Fibroblast of lung (primary cell): ENCODE measurements around the gene DNAJC3. TPM values are rescaled to one million over a fixed set of nuclear protein-coding genes. Genes with fewer than 3 reads are reported as not detected.
A peak's percentile ranks its signal among the peaks of the same experiment; 100 is the strongest.

Experiments
- DNase-seq, 2 donors: peaks; one replicate each; pipeline versions ENCODE4 v3.0.0 to v3.0.0-alpha.2; 2010; ENCODE audit warnings: low read depth in 2 of 2
- H2AFZ ChIP-seq: 2 replicates; pipeline ENCODE4 v1.5.1; 2012; ENCODE audit warnings: low read length, control low read depth, inconsistent platforms
- H3K27ac ChIP-seq: 2 replicates; pipeline ENCODE4 v1.5.1; 2011; ENCODE audit warnings: low read length, control low read depth; ENCODE audit not compliant: insufficient read depth
- H3K27me3 ChIP-seq: 2 replicates; pipeline ENCODE4 v1.5.1; 2011; ENCODE audit warnings: mild to moderate bottlenecking, low read length; ENCODE audit not compliant: control insufficient read depth, insufficient read depth
- H3K36me3 ChIP-seq: 2 replicates; pipeline ENCODE4 v1.5.1; 2011; ENCODE audit warnings: low read length; ENCODE audit not compliant: control insufficient read depth, insufficient read depth
- H3K4me1 ChIP-seq: 2 replicates; pipeline ENCODE4 v1.5.1; 2011; ENCODE audit warnings: low read length; ENCODE audit not compliant: control insufficient read depth, insufficient read depth; ENCODE audit errors: extremely low read depth
- H3K4me2 ChIP-seq: 2 replicates; pipeline ENCODE4 v1.5.1; 2011; ENCODE audit warnings: low read length, control low read depth; ENCODE audit not compliant: insufficient read depth; ENCODE audit errors: extremely low read depth
- H3K4me3 ChIP-seq, 4 experiments: fragments of 200-600 bp in 1 of 4; sonication (generic) in 1 of 4; replicated peaks in 1 of 4; 2 replicates each; pipeline ENCODE4 v1.5.1; 2011 to 2016; ENCODE audit warnings: low read length in 4 of 4, low read depth in 3 of 4, mild to moderate bottlenecking in 3 of 4, control low read depth in 2 of 4, inconsistent platforms in 1 of 4, mixed read lengths in 1 of 4; ENCODE audit not compliant: insufficient read depth in 1 of 4; ENCODE audit errors: control extremely low read depth in 1 of 4
- H3K79me2 ChIP-seq: 2 replicates; pipeline ENCODE4 v1.5.1; 2012; ENCODE audit warnings: mild to moderate bottlenecking, low read length, inconsistent platforms; ENCODE audit not compliant: control insufficient read depth, insufficient read depth
- H3K9ac ChIP-seq: 2 replicates; pipeline ENCODE4 v1.5.1; 2011; ENCODE audit warnings: mild to moderate bottlenecking, low read length, control low read depth; ENCODE audit not compliant: insufficient read depth
- H3K9me3 ChIP-seq: 2 replicates; pipeline ENCODE4 v1.5.1; 2012; ENCODE audit warnings: low read depth, low read length; ENCODE audit not compliant: control insufficient read depth, insufficient read depth
- H4K20me1 ChIP-seq: 2 replicates; pipeline ENCODE4 v1.5.1; 2011; ENCODE audit warnings: low read length; ENCODE audit not compliant: control insufficient read depth, insufficient read depth; ENCODE audit errors: extremely low read depth
- CTCF ChIP-seq, 2 donors: IDR thresholded peaks in 1 of 2; conservative IDR thresholded peaks in 1 of 2; 1 replicate in 1 of 2; 2 replicates in 1 of 2; pipeline ENCODE4 v1.5.1; 2011 to 2012; ENCODE audit warnings: low read length in 2 of 2, control low read depth in 1 of 2, inconsistent platforms in 1 of 2, low read depth in 1 of 2, mild to moderate bottlenecking in 1 of 2
- EZH2 ChIP-seq: IDR thresholded peaks from 2 replicates; pipeline ENCODE4 v1.5.1; 2012; ENCODE audit warnings: low read length, control low read depth, mild to moderate bottlenecking; ENCODE audit errors: missing control alignments
- polyA plus RNA-seq, 2 donors: library from polyadenylated mRNA; depleted of rRNA in 1 of 2; stranded (reverse) in 1 of 2; unstranded in 1 of 2; fragments of >200 nt; gene quantifications; 2 replicates each; pipeline ENCODE4 v1.2.1, GENCODE V29; 2011 to 2012; ENCODE audit warnings: missing spikeins in 1 of 2
- total RNA-seq: library from RNA; depleted of rRNA; stranded (reverse); fragments of >200 nt; gene quantifications from 2 replicates; pipeline ENCODE4 v1.2.1, GENCODE V29; 2014

DNAJC3 gene
- total and polyA plus RNA-seq, 2 donors (not counting 1 experiment from before 2014, with no cell fraction given), result 37.6 to 55.5 TPM

- Histone ChIP-seq H4K20me1 (no peaks in the 10 kb centered on the region), H2AFZ (peak overlapping the region; percentile 99), H3K79me2 (peaks cover 36% of the 10 kb centered on the region), H3K9ac (peak overlapping the region; percentile 79), H3K4me3 (peak overlapping the region; percentile 75 to 94 (median 82)), H3K4me2 (peak overlapping the region; percentile 76), H3K36me3 (no peaks in the 10 kb centered on the region), H3K27me3 (no peaks in the 10 kb centered on the region), H3K9me3 (no peaks in the 10 kb centered on the region), H3K4me1 (peaks cover 2% of the 10 kb centered on the region), H3K27ac (peak overlapping the region; percentile 65)
- DNase-seq, result peak; percentile 27 to 45
- TF ChIP-seq EZH2, result no peak
These were observed 706 bp upstream of the DNAJC3 start for GRCh38 chr13:95676105-95676761.

- peak overlapping the region; percentile 80 for H3K9ac ChIP-seq
- H3K36me3 ChIP-seq, result no peaks in the 10 kb centered on the region
- no peaks in the 10 kb centered on the region for H3K9me3 ChIP-seq
- no peaks in the 10 kb centered on the region for H4K20me1 ChIP-seq
- H3K27me3 ChIP-seq, result no peaks in the 10 kb centered on the region
- H3K4me2 ChIP-seq, result peak overlapping the region; percentile 80
- peak overlapping the region; percentile 45 for H2AFZ ChIP-seq
- H3K79me2 ChIP-seq, result peaks cover 49% of the 10 kb centered on the region
- peak overlapping the region; percentile 84 for H3K27ac ChIP-seq
- peak; percentile 31 to 39 for DNase-seq
- H3K4me1 ChIP-seq, result peaks cover 2% of the 10 kb centered on the region
- TF ChIP-seq EZH2, result no peak
- TF ChIP-seq CTCF (conservative IDR thresholded peaks at IDR 0.05 in 1 of 2, IDR thresholded peaks at IDR 0.05 in 1 of 2; ENCODE audit: low read depth in 1 of 2, low read length in 2 of 2), result no peak
- peak overlapping the region; percentile 82 to 97 (median 89) for H3K4me3 ChIP-seq
These were observed 776 bp downstream of the DNAJC3 start for GRCh38 chr13:95677564-95678266.

GRCh38 chr13:95678967-95679366 lies 2.0 kb downstream of the DNAJC3 start:
- no peak for TF ChIP-seq EZH2
- TF ChIP-seq CTCF (conservative IDR thresholded peaks at IDR 0.05 in 1 of 2, IDR thresholded peaks at IDR 0.05 in 1 of 2; ENCODE audit: low read depth in 1 of 2, low read length in 2 of 2), result no peak
- Histone ChIP-seq H3K27ac (no peak overlapping the region), H3K4me3 (peak overlapping the region; percentile 24 to 97 (median 84)), H3K9ac (no peak overlapping the region), H3K27me3 (no peaks in the 10 kb centered on the region), H4K20me1 (no peaks in the 10 kb centered on the region), H3K9me3 (no peaks in the 10 kb centered on the region), H3K36me3 (no peaks in the 10 kb centered on the region), H3K79me2 (peaks cover 55% of the 10 kb centered on the region), H3K4me1 (peaks cover 2% of the 10 kb centered on the region), H3K4me2 (peak overlapping the region; percentile 80), H2AFZ (no peak overlapping the region)
- DNase-seq, result no peak
